GM19468 (cell line): Measurements from ENCODE around the gene PLXNA4.
"Not testable (repeated sequence)": the region's sequence is repeated elsewhere in the genome, so short reads cannot be mapped to it uniquely, and the experiment has no call there.

Experiments
- ATAC-seq: cut with Tn5 transposase; IDR thresholded peaks from one replicate; pipeline ENCODE4 v1.9.1; 2021; ENCODE audit warnings: mild to moderate bottlenecking, moderate library complexity, moderate number of reproducible peaks; ENCODE audit not compliant: unreplicated experiment; ENCODE audit errors: extremely low read depth

The PLXNA4 gene

DNA sequence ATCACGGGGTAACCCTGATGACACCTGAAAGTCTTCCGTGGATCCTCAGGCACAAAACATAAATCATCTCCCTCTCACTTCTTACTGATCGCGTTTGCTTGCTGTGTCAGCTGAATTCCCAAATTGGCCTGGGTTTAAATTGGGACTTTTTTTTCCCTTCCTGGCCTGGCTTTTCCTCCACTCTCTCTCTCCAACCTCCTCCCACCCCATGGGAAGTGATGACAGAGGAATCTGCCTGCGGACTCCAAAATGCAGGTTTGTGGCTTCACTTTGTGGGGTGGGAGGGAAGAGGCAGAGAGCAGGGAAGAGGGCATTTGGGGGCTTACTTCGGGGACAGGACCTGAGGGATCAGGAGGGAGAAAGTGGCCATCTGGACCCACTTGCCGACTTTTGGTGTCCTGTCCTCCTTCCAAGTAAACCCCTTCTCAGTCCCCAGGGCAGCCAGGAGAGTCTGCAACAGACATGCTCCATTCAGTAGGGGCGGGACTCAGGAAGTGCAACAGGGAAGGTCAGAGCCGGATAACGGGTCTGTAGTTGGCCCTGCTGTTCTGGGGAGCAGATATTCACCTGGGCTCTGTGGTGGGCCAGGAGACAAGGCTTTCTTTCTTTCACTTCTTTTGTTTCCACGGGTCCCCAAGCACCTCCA lies 172.7 kb downstream of the PLXNA4 start:
- ATAC-seq: no peak

DNA sequence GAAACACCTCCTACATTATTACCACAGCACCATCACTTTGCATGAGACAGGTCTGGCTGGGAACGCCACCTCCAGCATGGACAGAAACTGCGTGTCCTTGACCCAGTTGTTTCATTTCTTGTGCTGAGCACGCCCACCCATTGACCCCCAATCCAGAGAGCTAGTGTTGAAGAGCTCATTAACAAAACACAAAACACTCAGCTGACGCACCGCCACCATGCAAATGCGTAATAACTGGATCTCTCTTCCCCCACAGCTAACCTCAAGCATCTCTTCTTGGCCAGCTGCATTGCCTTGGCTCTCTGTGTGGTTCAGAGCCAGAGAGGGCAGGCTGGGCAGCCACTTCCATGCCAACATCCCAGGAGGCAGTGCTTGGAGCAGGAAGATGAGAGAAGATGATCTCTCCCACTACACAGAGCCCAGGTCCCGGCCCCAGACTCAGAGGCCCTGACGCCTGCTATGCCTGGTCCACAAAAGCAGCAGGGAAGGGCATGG lies 173.5 kb downstream of the PLXNA4 start:
- ATAC-seq: no peak

DNA sequence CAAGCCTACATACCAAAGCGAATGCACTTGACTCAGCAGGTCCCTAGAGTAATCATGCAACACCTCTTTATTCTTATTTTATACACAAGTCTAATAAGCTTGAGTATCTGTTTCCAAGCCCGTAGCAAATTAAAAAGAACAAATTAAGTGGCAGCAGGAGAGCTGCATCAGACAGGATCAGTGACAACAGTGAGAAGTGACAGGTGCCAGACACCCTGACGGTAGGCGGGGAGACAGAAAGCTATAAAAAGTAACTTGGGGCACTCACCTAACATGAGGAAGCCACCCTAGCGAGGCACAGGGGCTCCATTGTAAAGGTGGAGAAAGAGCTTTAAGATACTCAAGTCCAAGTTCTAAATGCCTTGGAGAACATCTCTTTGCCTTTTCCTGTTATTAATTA lies 174.2 kb downstream of the PLXNA4 start:
- ATAC-seq: no peak

DNA sequence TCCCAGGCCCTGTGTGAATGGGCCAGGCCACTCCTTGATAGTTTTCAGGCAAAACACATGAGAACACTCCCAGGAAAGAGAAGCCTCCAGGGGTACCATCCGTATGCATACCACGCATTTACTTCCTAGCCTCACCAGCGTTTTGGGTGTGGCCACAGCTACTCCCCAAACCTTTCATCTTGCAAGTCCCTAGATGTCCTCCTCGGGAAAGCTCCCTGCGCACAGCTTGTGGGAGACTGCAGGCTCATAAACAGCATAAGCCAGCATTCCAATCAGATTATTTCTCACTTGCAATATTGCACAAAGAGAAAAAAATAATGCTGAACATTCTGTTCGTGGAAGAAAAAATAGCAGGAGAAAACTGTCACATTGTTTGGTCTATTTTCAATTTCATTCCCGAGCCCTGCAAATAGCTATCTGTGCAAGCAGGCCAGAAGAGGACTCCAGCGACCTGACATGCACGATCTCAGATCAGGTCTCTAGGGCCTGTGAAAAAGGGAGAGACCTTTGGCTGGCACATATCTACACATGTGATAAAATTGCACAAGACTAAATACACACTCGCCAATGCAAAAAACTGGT lies 175.6 kb downstream of the PLXNA4 start:
- no peak for ATAC-seq

DNA sequence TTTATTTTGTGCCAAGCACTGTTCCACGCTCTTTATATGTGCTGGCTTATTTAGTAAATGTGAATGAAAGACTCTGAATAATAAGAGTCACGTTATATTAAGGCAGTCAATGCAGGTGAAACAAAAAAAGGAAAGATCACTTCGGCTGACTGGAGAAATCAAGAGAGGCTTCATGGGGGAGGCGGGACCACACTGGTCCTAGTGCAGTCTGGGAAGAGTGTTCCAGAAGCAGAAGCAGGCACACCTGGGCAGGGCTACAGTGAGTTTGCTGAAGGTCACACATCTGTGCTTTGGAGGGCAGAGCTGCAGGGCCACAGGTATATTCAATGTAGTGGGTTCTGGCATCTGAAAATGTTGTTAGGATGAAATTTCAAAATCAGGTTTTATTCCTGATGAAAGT lies 176.9 kb downstream of the PLXNA4 start:
- no peak for ATAC-seq

DNA sequence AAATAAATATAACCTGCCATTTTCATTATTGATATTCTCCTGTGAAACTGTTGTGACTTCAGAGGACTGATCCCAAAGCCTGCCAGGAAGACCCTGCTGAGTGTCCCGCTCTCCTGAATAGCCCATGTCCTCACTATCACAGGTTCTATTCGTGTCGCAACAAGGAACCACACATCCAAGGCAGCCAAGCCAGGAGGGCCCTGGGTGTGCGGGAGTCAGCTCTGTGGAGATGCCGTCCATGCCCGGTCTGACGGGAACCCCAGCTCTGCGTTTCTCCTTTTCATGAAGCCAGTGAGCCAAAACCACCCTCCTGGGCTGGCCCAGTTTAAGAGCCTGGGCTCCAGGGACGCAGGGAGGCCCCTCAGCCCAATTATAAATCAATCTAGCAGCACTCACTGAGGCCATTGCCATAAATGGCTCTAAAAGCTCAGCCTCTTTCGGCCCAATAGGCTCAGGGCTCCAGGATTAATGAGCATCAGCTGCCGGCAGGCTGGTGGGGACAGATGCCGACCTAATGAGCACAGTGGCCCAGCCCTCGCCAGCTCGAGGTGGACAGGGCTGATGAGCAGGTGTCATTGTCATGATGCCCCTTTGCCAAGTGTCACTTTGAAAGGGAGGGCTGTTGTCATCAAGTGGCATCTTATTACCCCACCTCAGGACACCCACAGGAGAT lies 177.9 kb downstream of the PLXNA4 start:
- ATAC-seq: no peak

DNA sequence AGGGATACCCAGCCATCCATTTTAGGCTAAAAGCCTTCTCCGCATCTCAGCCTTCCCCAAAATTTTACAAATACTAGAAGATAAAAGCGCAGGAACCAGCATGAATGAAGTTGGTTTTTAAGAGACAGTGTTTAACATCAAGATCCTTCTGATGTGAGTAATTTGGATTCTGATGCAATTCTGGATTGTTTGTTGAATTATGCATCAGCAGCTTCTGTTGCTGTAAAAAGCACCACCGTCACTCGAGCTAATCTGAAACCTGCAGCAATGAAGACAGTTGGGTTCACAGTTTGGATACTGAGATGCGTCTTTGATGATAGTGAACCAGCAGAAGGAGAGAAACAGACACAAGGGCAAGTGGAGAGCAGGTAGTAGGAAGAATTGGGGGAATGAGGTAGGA lies 179.2 kb downstream of the PLXNA4 start:
- ATAC-seq: no peak

DNA sequence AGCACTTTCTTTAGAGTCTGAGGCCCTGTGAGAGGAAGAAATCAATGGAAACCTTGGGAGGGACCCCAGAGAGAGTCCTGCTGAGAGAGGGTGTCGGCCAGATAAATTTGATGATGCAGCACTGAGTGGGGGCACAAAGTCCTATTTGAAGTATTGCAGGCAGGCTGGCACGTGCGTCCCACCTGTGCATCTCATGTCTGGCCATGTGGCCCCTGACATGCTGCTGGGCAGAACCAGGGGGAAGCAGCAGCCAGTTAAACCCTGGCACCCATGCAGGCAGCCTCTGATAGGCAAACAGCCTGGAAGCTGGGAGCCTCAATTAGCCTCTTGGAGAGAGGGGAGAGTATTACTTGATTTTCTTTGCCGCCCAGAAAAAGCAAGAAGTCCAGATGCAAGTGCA lies 180.9 kb downstream of the PLXNA4 start:
- ATAC-seq: no peak

DNA sequence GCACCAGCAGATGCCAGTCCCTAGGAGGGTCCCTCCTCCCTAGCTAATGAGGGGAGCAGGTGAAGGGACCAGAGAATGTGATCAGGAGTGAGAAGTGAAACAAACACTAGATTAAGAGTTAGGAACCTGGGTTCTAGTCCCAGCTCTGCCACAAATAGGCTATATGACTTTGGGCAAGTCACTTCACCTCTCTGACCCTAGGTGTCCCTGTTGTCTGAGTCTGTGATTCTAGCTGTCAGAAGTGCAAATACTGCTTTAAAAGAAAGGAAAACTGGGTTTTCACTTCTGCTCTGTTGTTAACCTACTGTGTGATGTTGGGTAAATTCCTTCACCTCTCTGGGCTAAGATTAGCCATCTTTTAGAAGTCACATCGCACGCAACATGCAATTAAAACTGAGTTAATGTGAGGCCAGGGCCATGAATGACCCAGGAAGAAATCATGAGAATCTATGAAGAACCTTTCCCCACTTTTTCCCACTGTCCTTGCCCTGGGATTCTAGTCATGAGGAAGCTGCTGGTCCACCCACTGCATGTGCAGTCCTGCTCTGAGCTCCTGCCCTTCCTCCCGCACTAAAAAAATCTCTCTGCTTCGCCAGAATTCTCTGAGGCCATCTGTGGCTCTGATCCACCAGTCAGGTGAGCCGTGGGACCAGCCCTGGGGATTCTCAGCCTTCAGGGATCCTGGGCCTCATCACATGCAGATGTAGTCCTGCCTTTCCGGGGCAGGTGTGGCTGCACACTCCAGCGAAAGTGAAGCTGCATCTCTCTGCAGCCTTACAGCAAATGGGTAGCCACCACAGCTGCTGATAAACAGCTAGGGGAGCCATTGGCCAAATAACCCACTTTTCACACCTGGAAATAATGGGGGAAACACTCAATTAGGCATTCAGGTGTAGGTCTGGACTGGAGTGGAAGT lies 181.7 kb downstream of the PLXNA4 start:
- no peak for ATAC-seq

DNA sequence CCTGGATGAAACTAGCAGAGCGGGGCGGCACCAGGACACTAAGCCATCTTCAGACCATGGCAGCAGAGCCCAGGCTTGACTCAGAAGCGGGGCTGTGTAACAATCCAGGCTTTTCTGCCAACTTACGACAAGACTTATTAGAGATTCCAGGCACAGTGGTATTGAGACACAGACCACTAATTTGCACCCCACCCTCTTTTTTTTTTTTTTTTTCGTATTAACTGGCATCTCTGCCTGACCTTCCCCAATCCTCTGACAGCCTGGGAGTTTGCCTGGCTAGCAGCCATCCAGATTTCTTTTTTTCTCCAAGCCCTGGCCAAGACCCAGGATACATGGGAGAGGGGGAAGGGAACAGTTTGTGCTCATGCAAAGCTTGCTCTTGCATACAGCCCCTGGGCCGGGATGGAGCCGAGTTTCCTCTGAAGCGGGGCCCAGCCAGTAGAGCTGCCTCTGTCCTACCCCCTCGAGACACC lies 182.4 kb downstream of the PLXNA4 start:
- ATAC-seq: no peak

DNA sequence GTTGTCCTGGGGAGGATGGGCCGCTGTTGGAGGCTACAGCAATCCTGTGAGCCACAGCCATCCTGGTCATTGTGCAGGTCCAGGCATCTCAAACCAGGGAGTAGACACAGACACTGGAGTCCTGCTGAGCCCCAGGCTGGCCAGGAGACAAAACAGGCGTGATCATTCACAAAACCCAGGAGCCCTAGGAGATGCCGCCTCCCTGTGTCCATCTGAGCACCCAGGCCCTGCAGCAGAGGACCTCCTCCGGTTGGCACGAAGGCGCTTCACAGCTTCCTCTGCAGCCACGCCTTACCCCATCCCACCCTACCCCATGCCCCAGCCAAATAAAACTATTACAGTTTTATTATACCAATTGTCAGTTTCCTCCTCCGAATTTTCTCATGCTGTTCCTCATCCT lies 183.6 kb downstream of the PLXNA4 start:
- ATAC-seq: no peak

DNA sequence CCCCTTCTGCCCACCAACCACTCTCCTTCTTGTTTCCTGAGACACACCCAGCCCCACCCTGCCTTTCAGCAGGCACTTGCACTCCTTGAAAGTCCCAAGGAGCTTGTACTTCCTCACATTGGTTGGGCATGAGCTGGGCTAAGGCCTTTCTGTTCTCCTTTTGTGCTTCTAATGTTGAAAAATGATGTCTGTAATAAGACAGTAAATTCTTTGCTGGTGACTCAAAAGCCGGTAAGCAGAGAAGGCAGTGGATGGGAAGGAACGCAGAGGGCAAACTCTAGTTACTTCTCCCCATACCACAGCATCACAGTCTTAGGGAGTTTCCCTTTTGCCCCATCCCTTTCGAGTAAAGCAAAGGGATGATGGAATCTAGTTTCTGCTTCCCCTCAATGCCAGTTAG lies 185.6 kb downstream of the PLXNA4 start:
- ATAC-seq: no peak

DNA sequence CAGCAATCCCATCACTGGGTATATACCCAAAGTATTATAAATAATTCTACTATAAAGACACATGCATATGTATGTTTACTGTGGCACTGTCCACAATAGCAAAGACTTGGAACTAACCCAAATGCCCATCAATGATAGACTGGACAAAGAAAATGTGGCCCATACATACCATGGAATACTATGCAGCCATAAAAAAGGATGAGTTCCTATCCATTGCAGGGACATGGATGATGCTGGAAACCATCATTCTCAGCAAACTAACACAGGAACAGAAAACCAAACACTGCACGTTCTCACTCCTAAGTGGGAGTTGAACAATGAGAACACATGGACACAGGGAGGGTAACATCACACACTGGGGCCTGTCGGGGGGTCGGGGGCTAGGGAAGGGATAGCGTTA lies 186.2 kb downstream of the PLXNA4 start:
- not testable (repeated sequence) for ATAC-seq

DNA sequence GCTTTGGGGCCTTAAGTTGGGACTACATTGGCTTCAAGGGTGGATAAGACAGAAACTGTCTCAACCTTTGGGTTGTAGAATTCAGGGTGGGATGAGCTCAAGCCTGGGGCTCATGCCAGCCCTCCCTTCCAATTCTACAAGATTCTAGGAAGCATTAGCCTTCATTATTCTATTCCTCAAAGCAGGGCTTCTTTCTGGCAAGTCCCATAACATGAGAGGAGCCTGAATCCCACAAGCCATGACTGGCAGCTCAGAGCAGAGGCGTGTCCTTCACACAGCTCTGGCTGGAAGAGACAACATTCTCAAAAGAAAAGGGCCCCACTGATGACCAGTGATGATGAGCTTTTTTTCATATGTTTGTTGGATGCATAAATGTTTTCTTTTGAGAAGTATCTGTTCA lies 187.6 kb downstream of the PLXNA4 start:
- no peak for ATAC-seq

DNA sequence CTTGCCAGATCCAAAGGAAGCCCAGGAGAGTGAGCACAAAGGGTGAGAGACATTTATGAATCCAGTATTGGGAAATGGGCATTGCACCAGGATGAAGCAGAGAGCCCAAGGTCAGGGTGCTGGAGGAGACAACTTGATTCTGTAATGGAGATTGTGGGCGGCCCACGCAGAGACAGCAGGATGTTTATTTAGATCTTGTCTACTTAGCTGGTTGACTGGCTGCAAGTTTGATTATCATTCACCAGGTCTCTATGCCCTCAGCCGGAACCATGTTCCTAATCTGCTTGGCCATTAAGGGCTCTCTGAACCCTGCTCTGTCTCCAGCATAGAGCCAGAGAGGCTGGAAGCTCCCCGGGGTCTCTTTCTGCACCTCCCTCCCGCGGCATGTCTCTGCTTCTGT lies 188.7 kb downstream of the PLXNA4 start:
- ATAC-seq: no peak

DNA sequence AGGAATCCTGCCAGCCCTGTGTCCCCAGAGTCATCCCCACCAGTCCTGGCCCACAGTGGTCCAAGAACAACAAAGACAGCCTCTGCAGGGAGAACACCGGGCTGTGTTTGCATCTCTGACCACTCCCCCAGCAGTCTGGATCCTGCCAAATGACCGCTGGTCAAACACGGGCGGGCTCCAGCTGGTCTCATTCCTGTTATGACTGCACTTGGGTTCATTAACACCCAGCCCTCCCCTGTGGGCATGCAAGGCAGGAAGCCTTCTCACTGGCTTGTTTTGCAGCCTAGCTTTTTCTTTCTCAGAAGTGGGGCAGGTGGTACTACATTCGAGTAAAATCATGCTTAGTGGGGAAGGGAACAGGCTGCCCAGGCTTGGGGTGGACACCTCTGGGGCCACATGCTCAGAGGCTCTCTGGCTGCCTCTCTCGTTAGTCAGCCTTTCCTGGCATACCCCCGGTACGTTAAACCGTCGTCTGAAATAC lies 190.0 kb downstream of the PLXNA4 start:
- no peak for ATAC-seq

DNA sequence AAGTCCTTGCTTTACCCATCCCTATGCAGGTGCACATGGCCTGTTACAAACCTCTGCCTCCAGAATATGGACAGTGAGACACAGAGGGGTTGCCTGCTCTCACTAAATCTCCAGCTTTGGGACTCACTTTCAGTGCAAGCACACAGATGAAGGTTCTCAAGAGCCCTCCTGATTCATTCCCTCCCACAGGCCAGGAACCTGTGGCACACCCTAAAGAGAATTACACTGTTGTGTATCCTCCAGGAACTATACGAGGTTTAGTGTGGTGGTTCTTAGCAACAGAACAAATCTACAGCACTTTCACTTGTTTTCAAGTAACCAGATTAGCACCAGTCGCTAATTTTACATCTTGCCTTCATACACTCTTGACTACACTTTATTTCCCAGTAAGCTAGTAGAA lies 192.3 kb downstream of the PLXNA4 start:
- ATAC-seq: no peak

DNA sequence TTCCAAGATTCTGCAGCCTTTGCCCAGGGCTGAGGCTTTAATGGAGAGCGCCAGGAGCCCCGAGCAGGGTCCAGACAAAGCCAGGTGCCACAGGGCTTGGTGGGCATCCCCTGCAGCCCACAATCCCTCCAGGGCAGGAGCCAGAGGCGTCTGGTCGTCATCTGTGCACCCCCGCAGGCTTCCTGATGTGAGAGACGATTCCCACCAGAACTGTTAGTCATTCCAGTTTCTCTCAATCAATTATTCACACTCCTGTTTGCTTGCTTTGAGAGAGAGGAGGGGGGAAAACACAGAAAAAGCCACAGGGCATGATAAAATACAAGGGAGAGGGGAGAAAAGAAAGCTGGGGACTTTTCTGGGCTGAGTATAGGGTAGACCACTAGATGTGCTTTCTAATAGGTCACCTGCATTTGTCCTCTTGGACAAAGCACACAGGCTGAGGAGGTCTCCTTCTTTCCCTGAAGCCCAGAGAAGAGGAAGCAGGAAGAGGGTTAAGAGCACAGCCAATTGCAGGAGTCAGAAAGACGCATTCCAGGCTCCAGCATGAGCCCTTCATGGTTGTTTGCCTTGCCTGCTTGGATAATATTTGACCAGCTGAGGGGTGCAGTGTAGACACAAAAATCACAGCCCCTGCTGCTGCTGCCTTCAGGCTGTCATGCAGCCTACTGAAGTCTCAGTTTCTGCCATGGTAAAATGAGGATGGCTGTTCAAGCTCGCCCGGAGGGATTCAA lies 194.4 kb downstream of the PLXNA4 start:
- no peak for ATAC-seq

DNA sequence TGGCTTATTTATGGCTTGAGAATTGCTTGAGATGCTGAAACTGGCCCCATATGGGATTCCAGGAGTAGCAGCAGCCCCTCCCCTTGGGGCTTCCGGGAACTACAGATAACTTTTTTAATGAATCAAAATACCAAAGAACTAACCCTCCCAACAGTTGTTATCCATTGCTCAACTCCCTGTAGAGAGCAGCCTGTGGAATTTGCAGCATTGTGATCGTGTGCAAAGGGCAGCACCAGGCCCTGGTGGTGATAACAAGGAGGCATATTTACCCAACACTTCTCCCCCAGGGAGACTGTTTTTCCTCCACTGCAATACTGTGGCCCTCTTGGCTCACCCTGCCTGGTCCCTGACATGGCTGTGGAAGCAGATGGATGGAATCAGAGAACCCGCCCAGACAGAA lies 196.2 kb downstream of the PLXNA4 start:
- ATAC-seq: no peak

DNA sequence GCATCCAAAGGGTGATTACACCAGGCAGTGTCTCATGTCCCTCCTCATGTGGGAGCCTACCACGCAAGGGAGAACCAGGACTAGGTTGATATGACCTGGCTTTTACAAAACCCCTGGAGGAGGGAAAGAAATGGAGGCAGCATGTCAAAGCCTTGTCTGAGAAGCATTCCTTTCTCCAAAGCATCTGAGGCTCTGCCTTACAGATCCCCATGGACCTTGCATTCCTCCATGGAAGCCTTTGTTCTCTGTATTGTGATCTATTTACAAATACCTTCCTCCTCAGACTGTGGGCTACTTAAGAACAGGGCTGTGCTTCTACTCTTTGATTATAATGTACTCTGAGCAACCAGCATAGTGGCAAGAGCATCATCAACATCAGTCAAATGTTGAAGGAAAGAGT lies 197.0 kb downstream of the PLXNA4 start:
- ATAC-seq: no peak
